Activated T-cell treated with anti-CD3 and anti-CD28 coated beads for 4 hours (primary cell): Measurements from ENCODE around the gene SLC35E1.
"Not testable (repeated sequence)": the region's sequence is repeated elsewhere in the genome, so short reads cannot be mapped to it uniquely, and the experiment has no call there.

ENCODE experiments used
- DNase-seq: peaks from one replicate; pipeline ENCODE4 v3.0.0-alpha.2; 2020

SLC35E1 gene

GRCh38 chr19:16520074-16520973 lies 51.9 kb downstream of the SLC35E1 start:
- DNase-seq, result no peak

- DNase-seq, result no peak
Observed at GRCh38 chr19:16519230-16519687, 53.0 kb downstream of the SLC35E1 start.

DNA sequence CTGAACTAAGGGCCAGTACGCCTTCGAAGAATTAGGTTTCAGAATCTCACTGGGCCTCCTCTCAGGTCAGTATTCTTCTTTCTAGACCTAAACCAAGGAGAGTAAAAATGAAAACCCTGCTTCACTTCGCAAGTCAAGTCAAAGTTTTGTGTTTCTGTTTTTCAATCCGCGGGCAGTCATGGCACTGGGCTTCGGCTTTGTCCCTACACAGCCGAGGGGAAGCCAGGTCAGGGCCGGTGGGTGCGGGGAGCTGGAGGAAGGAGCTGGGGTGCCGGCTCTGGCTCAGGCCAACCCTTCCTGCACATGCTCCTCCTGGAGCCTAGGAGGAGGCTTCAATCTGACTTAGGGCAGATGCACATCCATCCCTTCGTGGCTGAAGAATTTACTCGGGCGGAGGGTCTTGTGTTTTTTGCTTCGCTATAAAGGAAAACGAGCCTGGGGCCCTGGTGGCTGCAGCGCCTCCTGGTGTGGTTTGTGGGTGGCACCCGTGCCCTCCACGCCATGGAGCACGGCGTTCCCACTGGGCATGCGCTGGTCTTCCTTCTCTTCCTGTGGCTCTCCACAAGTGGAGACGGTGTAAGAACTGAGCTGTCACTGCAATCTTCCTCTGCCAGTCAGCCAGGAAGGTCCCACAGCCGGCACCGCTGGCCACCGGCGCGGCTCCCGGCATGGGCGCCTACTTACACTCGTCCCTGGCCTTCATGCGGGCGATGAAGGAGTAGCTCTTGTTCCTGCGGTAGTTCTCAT lies 53.6 kb downstream of the SLC35E1 start:
- no peak for DNase-seq

DNA sequence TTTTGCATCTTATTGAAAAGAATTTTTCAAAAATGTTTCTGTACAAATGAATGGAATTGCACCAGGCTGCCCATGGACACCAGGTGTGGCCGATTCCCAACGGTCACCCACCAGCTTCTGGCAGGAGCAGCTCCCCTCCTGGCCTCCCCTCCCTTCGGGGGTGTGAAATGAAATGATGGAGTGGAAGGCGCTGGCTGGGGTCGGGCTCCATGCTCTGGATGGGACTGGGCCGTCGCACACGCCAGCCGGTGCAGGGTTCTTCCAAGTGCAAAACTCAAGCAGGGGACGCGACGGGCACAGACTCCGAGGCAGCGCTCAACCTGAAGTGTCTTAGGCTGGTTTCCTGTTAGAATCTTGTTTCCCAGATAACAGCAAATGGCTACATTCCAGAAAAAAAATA lies 54.2 kb downstream of the SLC35E1 start:
- no peak for DNase-seq

- DNase-seq, result no peak
Observed at GRCh38 chr19:16516923-16517610, 55.1 kb downstream of the SLC35E1 start.

DNA sequence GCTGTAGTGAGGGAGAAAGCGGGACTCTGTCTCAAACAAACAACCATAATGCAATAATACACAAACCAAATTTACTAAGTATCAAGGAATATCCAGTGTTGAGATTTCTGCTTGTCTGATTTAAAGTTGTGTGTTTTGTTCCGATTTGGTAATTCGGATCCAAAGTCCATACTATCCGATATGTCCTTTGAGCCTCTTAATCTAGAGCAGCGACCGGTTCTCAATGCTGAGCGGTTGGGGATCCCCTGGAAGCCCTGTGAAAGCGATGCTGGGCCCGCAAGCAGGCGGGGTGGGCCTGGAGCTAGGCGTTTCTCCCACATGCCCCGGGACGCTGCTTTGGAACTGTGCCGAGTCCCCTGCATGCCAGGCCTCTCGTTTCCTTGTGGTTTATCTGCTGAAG lies 55.8 kb downstream of the SLC35E1 start:
- no peak for DNase-seq

- DNase-seq, result no peak
Observed at GRCh38 chr19:16514383-16515019, 57.7 kb downstream of the SLC35E1 start.

DNA sequence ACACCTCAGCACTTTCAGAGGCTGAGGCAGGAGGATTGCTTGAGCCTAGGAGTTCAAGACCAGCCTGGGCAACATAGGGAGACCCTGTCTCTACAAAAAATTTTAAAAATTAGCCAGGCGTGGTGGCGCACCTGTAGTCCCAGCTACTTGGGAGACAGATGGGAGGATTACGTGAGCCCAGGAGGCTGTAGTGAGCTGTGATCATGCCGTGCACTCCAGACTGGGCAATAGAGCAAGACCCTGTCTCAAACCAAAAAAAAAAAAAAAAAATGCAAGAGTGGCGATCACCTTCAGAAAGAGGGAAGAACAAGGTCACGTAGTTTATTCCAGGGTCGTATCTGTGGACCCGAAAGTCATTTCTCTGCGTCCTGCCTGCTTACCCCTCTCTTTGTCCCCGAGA lies 59.6 kb downstream of the SLC35E1 start:
- not testable (repeated sequence) for DNase-seq

GRCh38 chr19:16509141-16510061 lies 62.8 kb downstream of the SLC35E1 start:
- no peak for DNase-seq

GRCh38 chr19:16508546-16508945 lies 63.7 kb downstream of the SLC35E1 start:
- no peak for DNase-seq

GRCh38 chr19:16506961-16507360 lies 65.3 kb downstream of the SLC35E1 start:
- DNase-seq, result no peak

GRCh38 chr19:16506161-16506560 lies 66.1 kb downstream of the SLC35E1 start:
- not testable (repeated sequence) for DNase-seq

- DNase-seq, result no peak
Observed at GRCh38 chr19:16504271-16504670, 67.9 kb downstream of the SLC35E1 start.
